Natural killer cell (primary cell): ENCODE measurements around the gene HSD17B3. TPM values are rescaled to one million over a fixed set of nuclear protein-coding genes. Genes with fewer than 3 reads are reported as not detected.

Source experiments
- ATAC-seq, 3 donors: fragments of 150-1000 bp in 2 of 3; fragments of 200-7000 bp in 1 of 3; cut with Tn5 transposase; 1 replicate in 1 of 3; 2 replicates in 2 of 3; pipeline ENCODE4 v1.10.0; 2021; ENCODE audit warnings: mild to moderate bottlenecking in 2 of 3, moderate library complexity in 2 of 3
- DNase-seq, 2 donors: peaks; one replicate each; pipeline versions ENCODE4 v3.0.0 to v3.0.0-alpha.2; 2013 to 2021; ENCODE audit warnings: mixed read lengths in 1 of 2
- H3K27ac ChIP-seq: one replicate; pipeline ENCODE4 v1.5.1; 2013; ENCODE audit warnings: mild to moderate bottlenecking, low read length
- H3K27me3 ChIP-seq: one replicate; pipeline ENCODE4 v1.6.1; 2013; ENCODE audit warnings: low read length; ENCODE audit not compliant: control insufficient read depth, insufficient read depth
- H3K36me3 ChIP-seq: one replicate; pipeline ENCODE4 v1.6.1; 2013; ENCODE audit warnings: low read length; ENCODE audit not compliant: control insufficient read depth, insufficient read depth
- H3K4me1 ChIP-seq: one replicate; pipeline ENCODE4 v1.6.1; 2013; ENCODE audit warnings: low read length; ENCODE audit not compliant: control insufficient read depth, insufficient read depth
- H3K4me3 ChIP-seq: one replicate; pipeline ENCODE4 v1.5.1; 2013; ENCODE audit warnings: low read length
- H3K9me3 ChIP-seq: one replicate; pipeline ENCODE4 v1.6.1; 2013; ENCODE audit warnings: low read length; ENCODE audit not compliant: control insufficient read depth, insufficient read depth
- H3K27ac Mint-ChIP-seq, 2 donors: one replicate each; pipeline ENCODE4 v1.8.0; 2022; ENCODE audit warnings: mild to moderate bottlenecking in 2 of 2, mixed read lengths in 2 of 2, moderate library complexity in 1 of 2
- H3K27me3 Mint-ChIP-seq, 2 donors: one replicate each; pipeline ENCODE4 v1.8.0; 2022; ENCODE audit warnings: low read depth in 2 of 2, mixed read lengths in 2 of 2
- H3K36me3 Mint-ChIP-seq: one replicate; pipeline ENCODE4 v1.8.0; 2022; ENCODE audit warnings: mixed read lengths
- H3K4me1 Mint-ChIP-seq, 2 donors: one replicate each; pipeline ENCODE4 v1.8.0; 2022; ENCODE audit warnings: mixed read lengths in 2 of 2
- H3K4me3 Mint-ChIP-seq: one replicate; pipeline ENCODE4 v1.8.0; 2022; ENCODE audit warnings: mild to moderate bottlenecking, moderate library complexity, mixed read lengths
- H3K9me3 Mint-ChIP-seq, 2 donors: one replicate each; pipeline ENCODE4 v1.8.0; 2022; ENCODE audit warnings: mixed read lengths in 2 of 2
- CTCF ChIP-seq: fragments of 200-600 bp; IDR thresholded peaks from one replicate; pipeline ENCODE4 v1.8.0; 2022; ENCODE audit warnings: antibody characterized with exemption
- WGBS: methylation state at CpG from one replicate; pipeline ENCODE4 v1.1.7; 2013; ENCODE audit warnings: missing lambda C conversion rate; ENCODE audit not compliant: insufficient coverage; 5-methylcytosine and 5-hydroxymethylcytosine counted together
- intact Hi-C: fragments of 100-400 bp; cut with micrococcal nuclease; formaldehyde crosslinking; loops from one replicate; pipeline ENCODE4 v1.14.2; 2022
- total RNA-seq, 4 donors: library from RNA; stranded (reverse); fragments of 120-200 nt in 1 of 4; gene quantifications; one replicate each; pipeline versions ENCODE4 v1.2.3 to v1.2.4, GENCODE V29; 2013 to 2022

HSD17B3 gene
- total RNA-seq, 3 donors from 2014 or later (not counting 1 experiment from before 2014, with no cell fraction given): 0.68 to 0.96 (median 0.80) TPM

DNA sequence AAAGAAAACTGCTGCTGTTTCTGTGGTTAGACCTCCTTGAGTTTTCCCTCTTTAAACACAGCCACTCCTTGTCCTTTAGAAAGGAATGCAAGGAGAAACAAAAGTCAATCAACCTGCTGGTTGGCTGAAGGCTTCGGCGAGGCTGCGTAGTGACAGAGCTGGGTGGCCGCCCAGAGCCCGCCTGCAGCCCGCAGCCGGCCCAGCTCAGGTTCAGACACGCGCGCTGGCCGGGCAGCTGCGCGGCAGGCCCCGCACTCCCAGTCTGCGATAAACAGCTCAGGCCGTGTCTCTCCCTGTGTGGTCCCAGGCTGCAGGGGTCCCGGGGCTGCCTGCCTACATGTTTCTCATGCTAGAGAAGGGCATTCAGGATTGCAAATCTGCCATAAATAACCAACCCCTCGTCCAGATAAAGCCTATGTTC lies 115.4 kb downstream of the HSD17B3 start:
- H3K36me3 Mint-ChIP-seq: peaks cover 7% of the 10 kb centered on the region
- H3K27ac Mint-ChIP-seq: no peak overlapping the region
- intact Hi-C loops: no loop called here
- Histone ChIP-seq H3K36me3 (no peaks in the 10 kb centered on the region), H3K4me3 (no peak overlapping the region), H3K27me3 (peaks cover 2% of the 10 kb centered on the region), H3K27ac (no peak overlapping the region), H3K4me1 (no peaks in the 10 kb centered on the region), H3K9me3 (peaks cover 9% of the 10 kb centered on the region)
- no peak for TF ChIP-seq CTCF
- ATAC-seq (no peak), DNase-seq (no peak)
- WGBS: 53% methylated on average over 18 of the region's 18 CpGs
- H3K27me3 Mint-ChIP-seq: peaks cover 19 to 68% of the 10 kb centered on the region in 2 donors
- no peaks in the 10 kb centered on the region for H3K4me1 Mint-ChIP-seq
- H3K9me3 Mint-ChIP-seq: peaks cover 2 to 4% of the 10 kb centered on the region in 2 donors
- H3K4me3 Mint-ChIP-seq: no peak overlapping the region

DNA sequence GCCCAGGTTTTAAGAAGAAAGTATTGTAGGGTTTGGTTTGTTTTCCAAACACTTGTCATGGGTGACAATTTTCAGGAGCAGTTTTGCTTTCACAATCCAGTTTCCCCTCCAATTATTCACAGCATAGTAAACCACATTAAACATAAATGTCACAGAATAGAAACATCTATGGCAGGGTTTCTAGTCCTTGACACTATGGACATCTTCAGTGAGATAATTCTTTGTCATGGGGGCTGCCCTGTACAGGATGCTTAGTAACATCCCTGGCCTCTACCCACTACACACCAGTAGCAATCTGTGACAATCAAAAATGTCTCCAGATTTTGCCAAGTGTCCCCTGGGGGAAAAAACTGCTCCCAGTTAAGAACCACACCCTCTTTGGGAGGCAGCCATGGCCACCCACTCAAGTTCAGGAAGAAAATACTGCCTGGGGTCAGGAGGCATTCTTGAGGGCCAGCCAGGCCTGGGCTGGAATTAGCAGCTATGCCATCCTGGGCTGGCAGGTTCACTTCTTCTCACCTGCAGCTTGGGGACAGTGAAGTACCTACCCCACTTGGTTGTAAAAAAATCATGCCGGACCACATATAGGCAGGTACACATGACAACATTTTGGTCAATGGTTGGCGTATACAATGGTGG lies 116.3 kb downstream of the HSD17B3 start:
- peaks cover 9% of the 10 kb centered on the region for H3K9me3 ChIP-seq
- H3K4me3 ChIP-seq: no peak overlapping the region
- H3K4me3 Mint-ChIP-seq: no peak overlapping the region
- intact Hi-C loops: no loop called here
- no peak overlapping the region for H3K27ac Mint-ChIP-seq
- WGBS: 98% methylated on average over 2 of the region's 2 CpGs
- no peaks in the 10 kb centered on the region for H3K4me1 Mint-ChIP-seq
- no peaks in the 10 kb centered on the region for H3K9me3 Mint-ChIP-seq
- no peaks in the 10 kb centered on the region for H3K4me1 ChIP-seq
- no peak for TF ChIP-seq CTCF
- H3K27me3 ChIP-seq: peaks cover 2% of the 10 kb centered on the region
- H3K36me3 Mint-ChIP-seq: peaks cover 1% of the 10 kb centered on the region
- H3K36me3 ChIP-seq: no peaks in the 10 kb centered on the region
- ATAC-seq: no peak
- H3K27me3 Mint-ChIP-seq: peaks cover 19 to 59% of the 10 kb centered on the region in 2 donors
- H3K27ac ChIP-seq: no peak overlapping the region
- DNase-seq: no peak

Other genes starting within 250 kb of the HSD17B3 start
- 10 to 100 TPM; 13.4 to 18.9 (median 17.3) TPM for gene SLC35D2, start 81.5 kb upstream of the HSD17B3 start, total RNA-seq
- gene ZNF367, start 116.2 kb upstream of the HSD17B3 start, total RNA-seq: 1 to 10 TPM; 4.4 to 6.2 (median 4.5) TPM
- gene HABP4, start 148.0 kb upstream of the HSD17B3 start, total RNA-seq: 1 to 10 TPM; 3.0 to 3.9 (median 3.6) TPM